Natural killer cell treated with Interleukin-12 subunit alpha and Interleukin-12 subunit beta and Interleukin-15 and Interleukin-18, amount 100 ng/mL, for 72 hours (primary cell): Measurements from ENCODE around the gene EVI5L. TPM values are rescaled to one million over a fixed set of nuclear protein-coding genes. Genes with fewer than 3 reads are reported as not detected.

Experiments
- ATAC-seq, 2 donors: fragments of 150-1000 bp; cut with Tn5 transposase in 1 of 2; sonication (Bioruptor Pico), chemical (Tn5 transposase) in 1 of 2; 2 replicates each; pipeline ENCODE4 v1.10.0; 2021
- DNase-seq: peaks from one replicate; pipeline ENCODE4 v3.0.0; 2022; ENCODE audit warnings: low spot score
- H3K27ac Mint-ChIP-seq, 2 donors: 1 replicate in 1 of 2; 2 replicates in 1 of 2; pipeline ENCODE4 v1.8.0; 2022; ENCODE audit warnings: mixed read lengths in 2 of 2, mild to moderate bottlenecking in 1 of 2, moderate library complexity in 1 of 2
- H3K27me3 Mint-ChIP-seq, 2 donors: 1 replicate in 1 of 2; 2 replicates in 1 of 2; pipeline ENCODE4 v1.8.0; 2022; ENCODE audit warnings: mixed read lengths in 2 of 2
- H3K36me3 Mint-ChIP-seq: one replicate; pipeline ENCODE4 v1.8.0; 2022; ENCODE audit warnings: mixed read lengths
- H3K4me1 Mint-ChIP-seq, 2 donors: 1 replicate in 1 of 2; 2 replicates in 1 of 2; pipeline ENCODE4 v1.8.0; 2022; ENCODE audit warnings: low read depth in 2 of 2, mixed read lengths in 2 of 2, mild to moderate bottlenecking in 1 of 2
- H3K4me3 Mint-ChIP-seq: one replicate; pipeline ENCODE4 v1.8.0; 2022; ENCODE audit warnings: mixed read lengths
- H3K9me3 Mint-ChIP-seq: 2 replicates; pipeline ENCODE4 v1.8.0; 2022; ENCODE audit warnings: mixed read lengths
- total RNA-seq, 2 donors: library from RNA; stranded (reverse); gene quantifications; one replicate each; pipeline ENCODE4 v1.2.3, GENCODE V29; 2022

Gene EVI5L
- total RNA-seq, 2 donors from 2014 or later: 7.8 to 11.5 TPM

GRCh38 chr19:7843521-7843920, 13.5 kb downstream of the EVI5L start:
- Mint-ChIP-seq H3K27me3 (no peaks in the 10 kb centered on the region), H3K27ac (no peak overlapping the region), H3K4me3 (no peak overlapping the region), H3K4me1 (peaks cover 0 to under 1% of the 10 kb centered on the region in 2 donors), H3K9me3 (no peaks in the 10 kb centered on the region), H3K36me3 (no peaks in the 10 kb centered on the region)
- no peak for DNase-seq
- ATAC-seq: no peak

DNA sequence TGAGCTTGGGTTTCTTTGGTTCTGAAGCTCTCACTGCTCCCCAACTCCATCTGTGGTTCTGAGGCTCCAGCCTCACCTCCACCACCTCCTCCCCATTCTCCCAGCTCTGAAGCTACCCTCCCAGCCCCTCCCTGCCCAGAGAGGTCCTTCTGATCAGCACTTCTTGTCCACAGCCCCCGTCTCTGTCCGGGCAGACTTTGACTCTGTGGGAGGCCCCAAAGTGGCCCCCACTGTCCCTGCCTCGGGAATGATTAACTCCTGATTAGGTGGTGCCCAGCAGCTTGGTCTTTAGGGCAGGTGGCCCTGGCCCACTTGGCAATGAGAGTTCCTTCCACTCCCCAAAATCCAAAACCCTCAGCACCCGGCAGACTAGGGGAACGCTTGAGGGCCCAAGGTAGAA, 14.4 kb downstream of the EVI5L start:
- H3K9me3 Mint-ChIP-seq: no peaks in the 10 kb centered on the region
- H3K4me3 Mint-ChIP-seq: no peak overlapping the region
- no peaks in the 10 kb centered on the region for H3K27me3 Mint-ChIP-seq
- ATAC-seq (no peak), DNase-seq (no peak)
- H3K4me1 Mint-ChIP-seq: no peaks in the 10 kb centered on the region
- no peaks in the 10 kb centered on the region for H3K36me3 Mint-ChIP-seq
- no peak overlapping the region for H3K27ac Mint-ChIP-seq

DNA sequence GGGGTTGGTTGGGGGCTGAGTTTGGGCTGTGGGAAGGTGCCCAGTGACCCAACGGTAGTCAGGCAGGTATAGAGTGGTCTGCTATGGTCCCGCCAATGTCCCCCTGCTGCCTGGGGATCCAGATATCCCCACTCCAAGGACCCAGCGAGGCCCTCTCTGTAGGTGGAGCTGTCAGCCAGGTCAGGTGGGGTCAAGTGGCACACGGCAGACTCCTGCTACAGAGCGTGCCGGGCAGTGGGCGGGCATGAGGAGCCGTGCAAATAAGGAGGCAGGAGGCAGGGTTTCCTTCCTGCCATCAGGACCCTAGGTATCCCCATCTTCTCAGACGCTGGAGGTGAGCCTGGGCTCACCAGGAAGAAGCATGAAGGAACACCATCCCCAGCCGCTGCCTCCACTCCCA, 14.9 kb downstream of the EVI5L start:
- Mint-ChIP-seq H3K4me1 (no peaks in the 10 kb centered on the region), H3K27me3 (no peaks in the 10 kb centered on the region), H3K36me3 (no peaks in the 10 kb centered on the region), H3K27ac (no peak overlapping the region), H3K4me3 (no peak overlapping the region), H3K9me3 (no peaks in the 10 kb centered on the region)
- ATAC-seq: no peak
- DNase-seq: no peak

DNA sequence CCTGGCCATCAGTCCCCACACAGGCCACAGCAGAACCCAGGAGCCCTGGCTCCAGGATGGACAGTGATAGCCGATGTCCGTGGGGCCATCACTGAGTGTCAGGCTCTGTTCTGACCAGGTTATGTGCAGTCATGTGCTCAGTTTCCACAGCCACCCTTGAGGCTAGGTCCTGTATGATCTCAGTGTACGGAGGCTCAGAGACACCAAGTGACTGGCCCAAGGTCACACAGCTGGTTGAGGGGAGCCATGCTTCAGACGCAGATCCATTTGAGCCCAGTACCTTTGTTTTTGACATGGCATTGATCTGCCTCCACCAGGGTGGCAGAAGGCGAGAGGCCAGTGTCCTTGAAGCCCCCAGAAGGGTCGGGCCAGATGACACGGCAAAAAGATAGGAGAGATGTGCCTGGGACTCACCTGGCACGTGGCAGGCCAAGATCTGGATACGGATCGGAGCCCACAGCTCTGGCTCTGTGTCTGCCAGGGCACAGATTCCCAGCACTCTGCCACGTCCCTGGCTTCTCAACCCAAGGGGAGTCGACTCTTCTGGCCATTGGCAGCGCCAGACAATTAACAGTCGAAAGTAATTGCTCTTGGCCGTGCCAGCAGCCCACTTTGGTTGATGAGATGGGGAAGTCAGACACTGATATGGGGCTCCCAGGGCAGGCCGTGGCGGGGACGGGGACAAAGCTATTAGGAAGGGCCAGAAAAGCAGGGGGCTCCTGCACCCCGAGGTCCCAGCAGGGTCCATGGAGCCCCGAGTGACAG, 15.6 kb downstream of the EVI5L start:
- ATAC-seq (no peak), DNase-seq (no peak)
- Mint-ChIP-seq H3K9me3 (no peaks in the 10 kb centered on the region), H3K27ac (no peak overlapping the region), H3K36me3 (no peaks in the 10 kb centered on the region), H3K4me1 (no peaks in the 10 kb centered on the region), H3K27me3 (no peaks in the 10 kb centered on the region), H3K4me3 (no peak overlapping the region)

DNA sequence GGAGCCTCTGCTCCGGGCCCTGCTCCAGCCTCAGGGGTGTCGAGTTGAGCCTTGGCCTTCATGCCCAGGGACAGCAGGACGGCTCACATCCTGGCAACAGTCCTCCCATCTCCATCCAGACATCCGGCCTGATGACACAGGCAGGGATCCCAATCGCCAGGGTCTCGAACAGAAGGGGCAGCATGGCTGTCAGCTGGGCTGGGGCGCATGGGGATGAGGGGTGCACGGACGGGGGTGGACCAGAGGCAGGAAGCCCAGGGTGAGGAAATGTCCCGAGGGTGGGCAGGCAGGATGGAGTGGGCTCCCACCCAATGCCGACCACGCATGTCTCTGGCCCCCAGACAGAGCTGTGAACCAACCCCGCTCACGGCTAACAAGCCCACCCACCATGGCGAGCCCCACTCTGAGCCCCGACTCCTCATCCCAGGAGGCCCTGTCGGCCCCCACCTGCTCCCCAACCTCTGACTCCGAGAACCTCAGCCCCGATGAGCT, 16.2 kb downstream of the EVI5L start:
- DNase-seq (no peak), ATAC-seq (no peak)
- Mint-ChIP-seq H3K27ac (no peak overlapping the region), H3K9me3 (no peaks in the 10 kb centered on the region), H3K27me3 (no peaks in the 10 kb centered on the region), H3K4me1 (no peaks in the 10 kb centered on the region), H3K36me3 (no peaks in the 10 kb centered on the region), H3K4me3 (no peak overlapping the region)

DNA sequence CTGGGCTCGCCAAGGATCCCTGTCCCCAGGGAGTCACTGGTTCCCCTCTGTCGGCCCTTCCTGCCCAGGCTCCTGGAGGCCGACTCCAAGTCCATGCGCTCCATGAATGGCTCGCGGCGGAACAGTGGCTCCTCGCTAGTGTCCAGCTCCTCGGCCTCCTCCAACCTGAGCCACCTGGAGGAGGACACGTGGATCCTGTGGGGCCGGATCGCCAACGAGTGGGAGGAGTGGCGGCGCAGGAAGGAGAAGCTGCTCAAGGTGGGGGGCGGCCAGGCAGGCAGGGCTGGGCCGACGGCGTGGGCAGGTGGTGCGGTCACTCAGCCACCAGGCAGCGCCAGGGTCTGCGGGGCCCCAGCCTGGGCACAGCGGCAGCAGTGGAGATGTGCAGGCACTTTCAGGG, 17.6 kb downstream of the EVI5L start:
- H3K4me3 Mint-ChIP-seq: no peak overlapping the region
- ATAC-seq (no peak), DNase-seq (no peak)
- H3K27me3 Mint-ChIP-seq: no peaks in the 10 kb centered on the region
- no peaks in the 10 kb centered on the region for H3K36me3 Mint-ChIP-seq
- no peaks in the 10 kb centered on the region for H3K9me3 Mint-ChIP-seq
- no peak overlapping the region for H3K27ac Mint-ChIP-seq
- no peaks in the 10 kb centered on the region for H3K4me1 Mint-ChIP-seq

- H3K27me3 Mint-ChIP-seq: no peaks in the 10 kb centered on the region
- H3K27ac Mint-ChIP-seq: no peak overlapping the region
- DNase-seq: no peak
- H3K4me1 Mint-ChIP-seq: peaks cover 0 to 3% of the 10 kb centered on the region in 2 donors
- H3K9me3 Mint-ChIP-seq: no peaks in the 10 kb centered on the region
- no peak overlapping the region for H3K4me3 Mint-ChIP-seq
- ATAC-seq: no peak
- H3K36me3 Mint-ChIP-seq: no peaks in the 10 kb centered on the region
Observed at GRCh38 chr19:7848779-7849457, 18.9 kb downstream of the EVI5L start.

DNA sequence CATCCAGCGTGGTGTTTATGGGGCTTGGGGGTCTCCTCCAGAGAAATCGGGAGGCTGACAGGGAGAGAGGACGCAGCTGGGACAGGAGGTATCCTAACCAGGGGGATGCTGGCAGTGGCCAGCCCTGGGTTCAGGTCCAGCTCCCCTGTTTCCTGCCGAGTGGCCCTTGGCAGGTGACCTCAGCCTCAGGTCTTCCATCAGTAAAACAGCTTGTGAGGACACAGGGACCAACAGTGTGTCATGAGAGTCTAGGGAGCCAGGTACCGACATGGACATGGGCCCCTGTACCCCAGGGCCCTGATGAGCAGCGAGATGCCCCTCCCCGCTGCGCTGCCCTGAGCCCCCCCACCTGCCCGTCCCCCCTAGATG, 19.6 kb downstream of the EVI5L start:
- no peaks in the 10 kb centered on the region for H3K27me3 Mint-ChIP-seq
- no peak overlapping the region for H3K27ac Mint-ChIP-seq
- DNase-seq (no peak), ATAC-seq (no peak)
- H3K9me3 Mint-ChIP-seq: no peaks in the 10 kb centered on the region
- H3K36me3 Mint-ChIP-seq: no peaks in the 10 kb centered on the region
- no peak overlapping the region for H3K4me3 Mint-ChIP-seq
- peaks cover 0 to 3% of the 10 kb centered on the region in 2 donors for H3K4me1 Mint-ChIP-seq

DNA sequence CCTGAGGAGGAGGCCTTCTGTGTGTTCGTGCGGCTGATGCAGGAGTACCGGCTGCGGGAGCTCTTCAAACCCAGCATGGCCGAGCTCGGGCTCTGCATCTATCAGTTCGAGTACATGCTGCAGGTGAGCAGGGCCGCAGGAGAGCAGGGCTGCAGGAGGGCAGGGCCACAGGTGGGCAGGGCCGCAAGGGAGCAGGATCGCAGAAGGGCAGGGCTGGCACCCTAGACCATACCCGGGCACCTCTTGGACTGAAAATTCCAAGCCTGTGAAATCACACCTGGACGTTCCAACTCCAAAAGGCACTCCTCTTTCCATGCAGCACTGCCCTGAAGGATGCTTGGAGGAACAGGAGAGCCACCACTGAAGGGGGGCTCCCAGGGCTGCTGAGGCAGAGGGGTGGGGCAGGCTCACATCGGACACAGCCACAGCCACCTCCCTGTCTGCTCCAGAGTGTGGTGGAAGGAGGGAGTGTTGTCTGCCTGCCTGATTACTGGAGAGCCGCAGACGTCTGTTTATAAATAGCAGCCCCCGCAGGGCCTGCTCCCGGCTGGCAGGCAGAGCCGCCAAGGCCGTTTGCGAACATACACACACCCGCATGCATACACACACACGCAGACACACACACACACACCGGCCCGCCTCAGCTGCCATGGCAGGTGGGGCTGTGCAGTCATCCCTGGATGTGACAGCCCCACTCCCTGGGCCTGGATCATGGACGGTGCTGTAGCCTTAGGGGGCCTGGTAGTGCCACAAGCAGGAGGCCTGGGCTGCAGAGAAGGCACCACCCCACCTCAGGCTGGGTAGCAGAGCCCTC, 20.2 kb downstream of the EVI5L start:
- H3K4me3 Mint-ChIP-seq: no peak overlapping the region
- ATAC-seq (no peak), DNase-seq (no peak)
- H3K36me3 Mint-ChIP-seq: no peaks in the 10 kb centered on the region
- no peak overlapping the region for H3K27ac Mint-ChIP-seq
- peaks cover 0 to 3% of the 10 kb centered on the region in 2 donors for H3K4me1 Mint-ChIP-seq
- H3K9me3 Mint-ChIP-seq: no peaks in the 10 kb centered on the region
- H3K27me3 Mint-ChIP-seq: no peaks in the 10 kb centered on the region

- Mint-ChIP-seq H3K4me3 (no peak overlapping the region), H3K27ac (no peak overlapping the region), H3K9me3 (no peaks in the 10 kb centered on the region), H3K4me1 (peaks cover 0 to 3% of the 10 kb centered on the region in 2 donors), H3K36me3 (no peaks in the 10 kb centered on the region), H3K27me3 (no peaks in the 10 kb centered on the region)
- DNase-seq: no peak
- no peak for ATAC-seq
Observed at GRCh38 chr19:7850945-7851622, 21.1 kb downstream of the EVI5L start.

GRCh38 chr19:7851623-7852500, 21.8 kb downstream of the EVI5L start:
- DNase-seq (no peak), ATAC-seq (no peak)
- Mint-ChIP-seq H3K4me3 (no peak overlapping the region), H3K27me3 (no peaks in the 10 kb centered on the region), H3K4me1 (peaks cover 0 to 3% of the 10 kb centered on the region in 2 donors), H3K9me3 (no peaks in the 10 kb centered on the region), H3K27ac (no peak overlapping the region), H3K36me3 (no peaks in the 10 kb centered on the region)

DNA sequence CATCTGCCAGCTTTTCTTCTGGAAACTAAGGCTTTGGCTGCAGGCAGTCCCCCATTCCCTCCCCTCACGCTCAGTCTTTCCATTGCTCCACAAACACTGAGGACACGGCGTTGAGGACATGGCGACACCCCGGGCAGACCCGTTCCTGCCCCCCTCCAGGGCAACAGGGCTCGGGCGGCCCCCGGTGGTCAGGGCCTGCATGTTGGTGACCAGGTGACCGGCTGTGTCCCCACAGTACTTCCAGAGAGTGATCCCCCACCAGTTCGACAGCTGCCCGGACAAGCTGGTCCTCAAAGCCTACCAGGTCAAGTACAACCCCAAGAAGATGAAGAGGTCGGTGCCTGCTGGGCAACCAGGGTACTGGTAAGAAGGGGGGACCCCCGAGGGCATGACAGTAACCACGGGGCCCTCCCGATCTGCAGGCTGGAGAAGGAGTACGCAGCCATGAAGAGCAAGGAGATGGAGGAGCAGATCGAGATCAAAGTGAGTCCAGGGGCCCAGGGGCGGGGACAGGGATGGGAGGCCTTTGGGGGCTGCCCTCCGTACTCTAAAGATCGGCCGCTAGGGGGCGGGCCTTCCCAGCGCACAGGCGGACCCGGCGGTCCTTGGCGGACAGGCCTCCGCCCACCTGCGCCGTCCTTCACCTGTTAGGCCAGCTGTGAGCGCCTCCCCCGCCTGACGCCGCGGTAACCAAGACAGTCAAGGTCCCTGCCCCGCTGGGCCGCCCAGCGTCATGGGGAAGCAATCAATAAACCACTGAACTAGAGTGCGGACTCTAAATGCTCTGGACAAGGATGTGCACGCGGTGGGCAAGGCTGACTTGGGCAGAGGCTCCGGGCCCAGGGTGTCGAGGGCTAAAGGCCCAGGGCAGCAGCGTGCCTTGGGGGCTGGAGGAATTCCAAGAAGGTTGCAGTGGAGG, 23.1 kb downstream of the EVI5L start:
- Mint-ChIP-seq H3K4me3 (no peak overlapping the region), H3K9me3 (no peaks in the 10 kb centered on the region), H3K27ac (no peak overlapping the region), H3K36me3 (no peaks in the 10 kb centered on the region), H3K27me3 (no peaks in the 10 kb centered on the region), H3K4me1 (peaks cover 0 to 3% of the 10 kb centered on the region in 2 donors)
- ATAC-seq: peak; percentile 71 to 82
- DNase-seq: peak; percentile 78
